Endodermal cell (in vitro differentiated cells): ENCODE measurements around the gene INTS1. TPM values are rescaled to one million over a fixed set of nuclear protein-coding genes. Genes with fewer than 3 reads are reported as not detected.

ENCODE experiments used
- DNase-seq: peaks from one replicate; pipeline ENCODE4 v3.0.0-alpha.2; 2017
- H3K27ac ChIP-seq: 2 replicates; pipeline ENCODE4 v1.5.1; 2013; ENCODE audit warnings: mild to moderate bottlenecking, low read depth, low read length, moderate library complexity
- H3K27me3 ChIP-seq: 2 replicates; pipeline ENCODE4 v1.6.1; 2013; ENCODE audit warnings: mild to moderate bottlenecking, low read length, moderate library complexity; ENCODE audit not compliant: insufficient read depth, control insufficient read depth, poor library complexity, severe bottlenecking
- H3K36me3 ChIP-seq: 2 replicates; pipeline ENCODE4 v1.7.0; 2013; ENCODE audit warnings: mild to moderate bottlenecking, low read length, moderate library complexity; ENCODE audit not compliant: control insufficient read depth, insufficient read depth
- H3K4me1 ChIP-seq: one replicate; pipeline ENCODE4 v1.7.0; 2013; ENCODE audit warnings: low read length; ENCODE audit not compliant: control insufficient read depth, insufficient read depth
- H3K4me3 ChIP-seq: 2 replicates; pipeline ENCODE4 v1.5.1; 2013; ENCODE audit warnings: mild to moderate bottlenecking, low read length, moderate library complexity
- H3K9ac ChIP-seq: 2 replicates; pipeline ENCODE4 v1.6.1; 2013; ENCODE audit warnings: mild to moderate bottlenecking, low read length, moderate library complexity; ENCODE audit not compliant: poor library complexity, severe bottlenecking; ENCODE audit errors: extremely low read depth
- H3K9me3 ChIP-seq: 2 replicates; pipeline ENCODE4 v1.6.1; 2013; ENCODE audit warnings: mild to moderate bottlenecking, low read length, moderate library complexity; ENCODE audit not compliant: control insufficient read depth
- H3K27ac Mint-ChIP-seq: 2 replicates; pipeline ENCODE4 v1.8.0; 2020; ENCODE audit warnings: mixed read lengths
- H3K27me3 Mint-ChIP-seq: 2 replicates; pipeline ENCODE4 v1.8.0; 2021; ENCODE audit warnings: mild to moderate bottlenecking, mixed read lengths; ENCODE audit not compliant: insufficient read depth
- H3K36me3 Mint-ChIP-seq: 2 replicates; pipeline ENCODE4 v1.8.0; 2020; ENCODE audit warnings: low read depth, mixed read lengths
- H3K4me1 Mint-ChIP-seq: 2 replicates; pipeline ENCODE4 v1.8.0; 2020; ENCODE audit warnings: mixed read lengths
- H3K4me3 Mint-ChIP-seq: 2 replicates; pipeline ENCODE4 v1.8.0; 2020; ENCODE audit warnings: mild to moderate bottlenecking, moderate library complexity, mixed read lengths
- H3K9me3 Mint-ChIP-seq: 2 replicates; pipeline ENCODE4 v1.8.0; 2020; ENCODE audit warnings: mild to moderate bottlenecking, mixed read lengths
- WGBS, 2 experiments: methylation state at CpG; one replicate each; pipeline versions ENCODE4 v1.1.5 to v1.1.7; 2013; ENCODE audit warnings: missing lambda C conversion rate in 2 of 2, mixed read lengths in 1 of 2; ENCODE audit not compliant: insufficient coverage in 1 of 2, insufficient read length in 1 of 2; 5-methylcytosine and 5-hydroxymethylcytosine counted together
- total RNA-seq, 2 donors: library from RNA; stranded (reverse); fragmentation: NEBNext Ultra II Directional in 1 of 2; extraction: Animal tissue kit (Norgen Biotek cat#: 25700) in 1 of 2; gene quantifications; 2 replicates in 1 of 2; 3 replicates in 1 of 2; pipeline ENCODE4 v1.2.1, GENCODE V29; 2021
- TF ChIP-seq, protein P1 (sequence below): fragments of 200-600 bp; sonication (generic); conservative IDR thresholded peaks from 2 replicates; pipeline ENCODE4 v1.5.0; 2021; ENCODE audit warnings: antibody characterized with exemption, mild to moderate bottlenecking

Gene INTS1
- total RNA-seq, 2 donors from 2014 or later, result 145 to 178 TPM

DNA sequence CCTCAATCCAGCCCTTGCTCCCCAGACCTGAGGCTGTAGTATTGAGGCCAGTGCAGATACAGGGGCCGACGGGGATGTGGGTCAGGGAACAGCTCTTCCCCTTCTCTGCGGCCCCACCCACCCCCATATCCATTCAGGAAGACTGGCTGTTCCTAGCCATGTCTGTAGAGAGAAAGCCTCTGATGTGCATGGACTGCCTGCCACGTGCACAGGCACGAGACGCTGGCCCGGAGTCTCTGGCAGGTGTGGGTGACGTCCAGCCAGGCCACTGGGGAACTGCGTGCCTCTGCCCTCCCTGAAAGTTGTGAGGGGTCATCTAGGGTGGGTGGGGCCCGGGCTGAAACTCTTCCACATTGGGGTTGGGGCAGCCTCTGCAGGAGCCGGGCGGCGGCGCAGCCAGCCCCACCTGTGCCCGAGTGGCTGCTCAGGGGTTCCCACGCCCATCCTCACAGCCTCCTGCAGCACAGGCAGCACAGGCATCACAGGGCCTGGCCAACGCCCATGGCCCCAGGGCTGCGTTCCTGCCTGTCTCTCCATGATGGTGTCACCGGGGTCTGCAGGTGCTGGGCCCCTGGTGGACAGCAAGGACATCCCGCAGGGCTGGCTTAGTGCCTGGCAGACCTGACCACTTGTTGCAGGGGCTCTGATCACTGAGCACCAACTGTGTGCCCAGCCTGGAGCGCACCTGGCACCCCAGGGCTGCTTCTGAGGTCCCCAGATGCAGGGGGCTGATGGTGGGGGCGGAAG, 72.4 kb downstream of the INTS1 start:
- peaks cover 2% of the 10 kb centered on the region for H3K27me3 Mint-ChIP-seq
- H3K4me3 Mint-ChIP-seq, result no peak overlapping the region
- Histone ChIP-seq H3K4me3 (no peak overlapping the region), H3K9ac (no peak overlapping the region), H3K27me3 (no peaks in the 10 kb centered on the region), H3K9me3 (no peaks in the 10 kb centered on the region), H3K4me1 (no peaks in the 10 kb centered on the region), H3K27ac (no peak overlapping the region), H3K36me3 (no peaks in the 10 kb centered on the region)
- H3K9me3 Mint-ChIP-seq, result no peaks in the 10 kb centered on the region
- no peaks in the 10 kb centered on the region for H3K4me1 Mint-ChIP-seq
- H3K36me3 Mint-ChIP-seq, result no peaks in the 10 kb centered on the region
- H3K27ac Mint-ChIP-seq, result no peak overlapping the region
- TF ChIP-seq, protein P1, sequence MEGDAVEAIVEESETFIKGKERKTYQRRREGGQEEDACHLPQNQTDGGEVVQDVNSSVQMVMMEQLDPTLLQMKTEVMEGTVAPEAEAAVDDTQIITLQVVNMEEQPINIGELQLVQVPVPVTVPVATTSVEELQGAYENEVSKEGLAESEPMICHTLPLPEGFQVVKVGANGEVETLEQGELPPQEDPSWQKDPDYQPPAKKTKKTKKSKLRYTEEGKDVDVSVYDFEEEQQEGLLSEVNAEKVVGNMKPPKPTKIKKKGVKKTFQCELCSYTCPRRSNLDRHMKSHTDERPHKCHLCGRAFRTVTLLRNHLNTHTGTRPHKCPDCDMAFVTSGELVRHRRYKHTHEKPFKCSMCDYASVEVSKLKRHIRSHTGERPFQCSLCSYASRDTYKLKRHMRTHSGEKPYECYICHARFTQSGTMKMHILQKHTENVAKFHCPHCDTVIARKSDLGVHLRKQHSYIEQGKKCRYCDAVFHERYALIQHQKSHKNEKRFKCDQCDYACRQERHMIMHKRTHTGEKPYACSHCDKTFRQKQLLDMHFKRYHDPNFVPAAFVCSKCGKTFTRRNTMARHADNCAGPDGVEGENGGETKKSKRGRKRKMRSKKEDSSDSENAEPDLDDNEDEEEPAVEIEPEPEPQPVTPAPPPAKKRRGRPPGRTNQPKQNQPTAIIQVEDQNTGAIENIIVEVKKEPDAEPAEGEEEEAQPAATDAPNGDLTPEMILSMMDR, result no peak
- WGBS, 2 experiments, result 70 to 79% methylated on average over 14 to 22 of the region's 22 CpGs
- DNase-seq, result peak; percentile 64

DNA sequence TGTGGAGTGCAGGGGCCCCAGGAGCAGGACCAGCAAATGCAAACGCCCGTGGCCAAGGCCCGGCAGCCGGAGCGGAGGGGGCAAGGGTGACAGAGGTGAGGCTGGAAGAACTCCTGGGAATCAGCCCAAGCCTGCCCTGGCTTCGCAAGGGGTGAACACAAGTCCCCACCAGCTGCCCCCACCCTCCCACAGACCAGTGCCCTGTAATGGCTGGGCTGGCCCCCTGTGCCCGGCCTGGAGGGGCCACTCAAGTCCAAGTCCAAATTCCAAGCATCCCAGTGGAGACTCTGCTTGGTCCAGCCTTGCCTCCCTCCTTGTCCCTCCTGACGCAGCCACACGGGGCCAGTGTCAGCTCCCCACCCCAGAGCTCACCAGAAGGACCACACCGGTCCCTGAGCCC, 73.0 kb downstream of the INTS1 start:
- H3K4me3 Mint-ChIP-seq, result no peak overlapping the region
- no peaks in the 10 kb centered on the region for H3K9me3 Mint-ChIP-seq
- Histone ChIP-seq H3K27me3 (no peaks in the 10 kb centered on the region), H3K9me3 (no peaks in the 10 kb centered on the region), H3K36me3 (no peaks in the 10 kb centered on the region), H3K27ac (no peak overlapping the region), H3K4me1 (no peaks in the 10 kb centered on the region), H3K4me3 (no peak overlapping the region), H3K9ac (no peak overlapping the region)
- no peaks in the 10 kb centered on the region for H3K4me1 Mint-ChIP-seq
- TF ChIP-seq, protein P1, result no peak
- H3K27me3 Mint-ChIP-seq, result peaks cover 2% of the 10 kb centered on the region
- WGBS, 2 experiments, result 80 to 85% methylated on average over 2 to 10 of the region's 10 CpGs
- H3K36me3 Mint-ChIP-seq, result no peaks in the 10 kb centered on the region
- DNase-seq, result no peak
- H3K27ac Mint-ChIP-seq, result no peak overlapping the region

DNA sequence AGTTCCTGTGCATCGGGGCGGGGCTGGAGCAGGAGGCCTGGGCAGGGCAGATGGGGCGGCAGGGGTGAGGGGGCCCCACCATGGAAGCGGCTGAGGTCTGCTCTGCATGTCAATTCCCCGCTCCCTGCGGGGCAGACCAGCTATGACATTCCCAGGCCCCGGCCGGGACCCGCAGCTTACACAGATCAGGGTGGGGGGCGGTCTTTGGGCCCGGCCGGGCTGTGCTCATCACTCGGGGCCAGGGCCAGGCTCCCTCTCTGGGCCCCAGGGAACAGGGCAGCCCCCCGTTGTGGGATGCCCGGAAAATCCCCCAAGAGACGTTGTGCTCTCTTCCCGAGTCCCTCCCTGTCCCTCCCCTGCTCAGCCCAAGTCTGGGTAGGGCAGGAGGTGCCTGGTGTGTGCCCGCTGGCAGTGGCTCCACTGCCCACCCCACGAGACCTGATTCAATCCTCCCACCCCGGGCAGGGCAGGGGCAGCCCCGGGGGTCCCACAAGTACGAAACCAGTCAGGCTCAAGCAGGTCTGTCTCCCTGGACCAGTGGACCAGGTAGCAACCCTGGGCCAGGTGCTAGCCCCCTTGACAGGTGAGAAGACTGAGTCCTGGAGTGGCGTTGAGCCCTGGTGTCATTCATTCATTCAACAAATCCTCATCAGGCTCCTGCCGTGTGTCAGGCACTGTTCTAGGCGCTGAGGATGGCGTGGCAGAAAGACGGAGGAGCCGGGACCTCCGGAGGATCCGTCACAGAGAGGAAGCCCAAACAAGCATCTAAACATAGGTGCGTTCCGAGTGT, 73.9 kb downstream of the INTS1 start:
- TF ChIP-seq, protein P1, result no peak
- no peaks in the 10 kb centered on the region for H3K27me3 ChIP-seq
- H3K9me3 ChIP-seq, result no peaks in the 10 kb centered on the region
- no peaks in the 10 kb centered on the region for H3K36me3 ChIP-seq
- H3K4me1 ChIP-seq, result no peaks in the 10 kb centered on the region
- Mint-ChIP-seq H3K36me3 (no peaks in the 10 kb centered on the region), H3K27ac (no peak overlapping the region), H3K4me3 (no peak overlapping the region), H3K4me1 (no peaks in the 10 kb centered on the region), H3K9me3 (no peaks in the 10 kb centered on the region), H3K27me3 (peaks cover 2% of the 10 kb centered on the region)
- WGBS, 2 experiments, result 88 to 92% methylated on average over 14 to 32 of the region's 32 CpGs
- no peak overlapping the region for H3K27ac ChIP-seq
- H3K9ac ChIP-seq, result no peak overlapping the region
- DNase-seq, result no peak
- H3K4me3 ChIP-seq, result no peak overlapping the region
